Colonic mucosa (tissue), 4 donors: ENCODE data around the gene INMT. TPM values are rescaled to one million over a fixed set of nuclear protein-coding genes. Genes with fewer than 3 reads are reported as not detected.
A peak's percentile ranks its signal among the peaks of the same experiment; 100 is the strongest.

Source experiments
- DNase-seq: peaks from one replicate; pipeline ENCODE4 v3.0.0-alpha.2; 2020
- H3K27ac ChIP-seq: fragments of 200-600 bp; one replicate; pipeline ENCODE4 v1.8.0; 2021
- H3K27me3 ChIP-seq: fragments of 200-600 bp; one replicate; pipeline ENCODE4 v1.8.0; 2021
- H3K36me3 ChIP-seq: fragments of 200-600 bp; one replicate; pipeline ENCODE4 v1.8.0; 2021
- H3K4me1 ChIP-seq: fragments of 200-600 bp; one replicate; pipeline ENCODE4 v1.8.0; 2021; ENCODE audit warnings: mild to moderate bottlenecking
- H3K4me3 ChIP-seq: fragments of 200-600 bp; one replicate; pipeline ENCODE4 v1.8.0; 2021
- H3K9ac ChIP-seq, 2 donors: one replicate each; pipeline ENCODE4 v1.7.0; 2013; ENCODE audit warnings: control low read depth in 2 of 2, low read depth in 2 of 2, low read length in 2 of 2
- H3K9me3 ChIP-seq: fragments of 200-600 bp; one replicate; pipeline ENCODE4 v1.8.0; 2021
- CTCF ChIP-seq: fragments of 200-600 bp; IDR thresholded peaks from one replicate; pipeline ENCODE4 v1.8.0; 2022; ENCODE audit warnings: antibody characterized with exemption, mild to moderate bottlenecking
- intact Hi-C: fragments of 100-400 bp; cut with DNase I; formaldehyde crosslinking; loops from one replicate; pipeline ENCODE4 v1.14.1; 2022
- total RNA-seq, 2 donors: library from RNA; stranded (reverse); fragmentation: NEBNext Ultra II Directional in 1 of 2; extraction: Animal tissue kit (Norgen Biotek cat#: 25700) in 1 of 2; gene quantifications; one replicate each; pipeline ENCODE4 v1.2.1, GENCODE V29; 2021
- donor health status: healthy.
- donor health status: DM: no; HTN: no; CAD: no.
- donor health status: DM: no; HTN: no; CAD: no.

Gene INMT
- total RNA-seq, 2 donors from 2014 or later: 2.3 to 6.0 TPM

- no peaks in the 10 kb centered on the region for H3K27me3 ChIP-seq
- no peaks in the 10 kb centered on the region for H3K9me3 ChIP-seq
- H3K4me1 ChIP-seq: no peaks in the 10 kb centered on the region
- no peak overlapping the region for H3K4me3 ChIP-seq
- DNase-seq: no peak
- no peak overlapping the region for H3K9ac ChIP-seq
- no peaks in the 10 kb centered on the region for H3K36me3 ChIP-seq
- H3K27ac ChIP-seq: no peak overlapping the region
- no peak for TF ChIP-seq CTCF
- intact Hi-C loops: no loop called here
Measured at GRCh38 chr7:30791114-30791513, 39.2 kb downstream of the INMT start.

GRCh38 chr7:30795161-30795948 lies 43.4 kb downstream of the INMT start:
- Histone ChIP-seq H3K4me3 (no peak overlapping the region), H3K9me3 (no peaks in the 10 kb centered on the region), H3K36me3 (no peaks in the 10 kb centered on the region), H3K27me3 (no peaks in the 10 kb centered on the region), H3K9ac (no peak overlapping the region), H3K27ac (no peak overlapping the region), H3K4me1 (peaks cover 4% of the 10 kb centered on the region)
- DNase-seq: no peak
- TF ChIP-seq CTCF: no peak
- intact Hi-C loops: no loop called here

GRCh38 chr7:30796105-30796869 lies 44.4 kb downstream of the INMT start:
- Histone ChIP-seq H3K4me3 (no peak overlapping the region), H3K36me3 (no peaks in the 10 kb centered on the region), H3K27me3 (no peaks in the 10 kb centered on the region), H3K9ac (no peak overlapping the region), H3K27ac (peak overlapping the region; percentile 35), H3K9me3 (no peaks in the 10 kb centered on the region), H3K4me1 (peaks cover 4% of the 10 kb centered on the region)
- TF ChIP-seq CTCF: no peak
- DNase-seq: no peak
- intact Hi-C loops: no loop called here

- Histone ChIP-seq H3K4me3 (no peak overlapping the region), H3K9me3 (no peaks in the 10 kb centered on the region), H3K27ac (peak overlapping the region; percentile 35), H3K27me3 (no peaks in the 10 kb centered on the region), H3K36me3 (no peaks in the 10 kb centered on the region), H3K9ac (peak overlapping the region in 1 of 2 donors; percentile 4), H3K4me1 (peaks cover 4% of the 10 kb centered on the region)
- intact Hi-C loops: no loop called here
- no peak for TF ChIP-seq CTCF
- peak; percentile 46 for DNase-seq
Measured at GRCh38 chr7:30797176-30798040, 45.5 kb downstream of the INMT start.

- DNase-seq: no peak
- no peak overlapping the region for H3K4me3 ChIP-seq
- intact Hi-C loops: no loop called here
- no peak overlapping the region for H3K27ac ChIP-seq
- TF ChIP-seq CTCF: no peak
- no peak overlapping the region for H3K9ac ChIP-seq
- H3K36me3 ChIP-seq: no peaks in the 10 kb centered on the region
- no peaks in the 10 kb centered on the region for H3K9me3 ChIP-seq
- H3K4me1 ChIP-seq: peaks cover 4% of the 10 kb centered on the region
- H3K27me3 ChIP-seq: no peaks in the 10 kb centered on the region
Measured at GRCh38 chr7:30799206-30799975, 47.5 kb downstream of the INMT start.
